HCT116 (cell line): ENCODE measurements around the gene TMEM145. TPM values are rescaled to one million over a fixed set of nuclear protein-coding genes. Genes with fewer than 3 reads are reported as not detected.

Experiments used
- ATAC-seq: fragments of 200-7000 bp; cut with Tn5 transposase; 2 replicates; pipeline ENCODE4 v1.9.1; 2020; ENCODE audit warnings: mild to moderate bottlenecking, moderate library complexity
- BruUV-seq: library from RNA; stranded (reverse); fragments of 400-500 nt; replicated peaks from 2 replicates; lab custom pipeline; 2021; lab: Mats Ljungman, UMichigan
- CTCF ChIA-PET: fragments of 300-600 bp; sonication (Branson Sonifier 250); formaldehyde crosslinking; loops from one replicate; lab custom pipeline; 2021; ENCODE audit warnings: antibody characterized with exemption; lab: Charles Lee
- POLR2A ChIA-PET: fragments of 300-600, 350-600 bp; sonication (Branson Sonifier 250); formaldehyde crosslinking; loops from one replicate; lab custom pipeline; 2021; ENCODE audit warnings: antibody characterized with exemption; lab: Charles Lee
- RAD21 ChIA-PET, 2 experiments: fragments of 300-600 bp; sonication (Branson Sonifier 250); formaldehyde crosslinking; loops; one replicate each; lab custom pipeline; 2023; ENCODE audit warnings: low total read pairs in 2 of 2; ENCODE audit not compliant: uncharacterized antibody in 2 of 2, unreplicated experiment in 2 of 2, low non-redundant PET in 1 of 2; lab: Charles Lee
- DNase-seq: peaks from one replicate; pipeline ENCODE4 v3.0.0-alpha.2; 2010; ENCODE audit warnings: low read depth, low spot score
- H2AFZ ChIP-seq: fragments of 200-600 bp; shearing (Covaris generic), sonication (generic); 2 replicates; pipeline ENCODE4 v1.6.1; 2017; ENCODE audit warnings: low read depth, mixed run types, mixed read lengths, antibody characterized with exemption, low read length; ENCODE audit not compliant: poor library complexity, severe bottlenecking
- H3K27ac ChIP-seq: 2 replicates; pipeline ENCODE4 v1.5.1; 2012; ENCODE audit warnings: low read depth, low read length
- H3K27me3 ChIP-seq: fragments of 200-600 bp; sonication (generic); 2 replicates; pipeline ENCODE4 v1.6.1; 2016; ENCODE audit warnings: mixed run types, low read length, mixed read lengths; ENCODE audit not compliant: insufficient read depth
- H3K36me3 ChIP-seq, 2 experiments: fragments of 200-500 bp in 1 of 2; fragments of 200-600 bp in 1 of 2; sonication (Bioruptor generic) in 1 of 2; sonication (generic) in 1 of 2; 2 replicates each; pipeline versions ENCODE4 v1.5.1 to v1.6.1; 2014 to 2016; ENCODE audit warnings: low read length in 2 of 2, inconsistent platforms in 1 of 2, mixed read lengths in 1 of 2, mixed run types in 1 of 2; ENCODE audit not compliant: insufficient read depth in 2 of 2, control insufficient read depth in 1 of 2
- H3K4me1 ChIP-seq, 2 experiments: fragments of 200-600 bp in 1 of 2; sonication (generic) in 1 of 2; 2 replicates each; pipeline versions ENCODE4 v1.5.1 to v1.6.1; 2012 to 2017; ENCODE audit warnings: low read length in 2 of 2, inconsistent platforms in 1 of 2, mild to moderate bottlenecking in 1 of 2, mixed read lengths in 1 of 2, mixed run types in 1 of 2, moderate library complexity in 1 of 2; ENCODE audit not compliant: insufficient read depth in 2 of 2, control insufficient read depth in 1 of 2
- H3K4me2 ChIP-seq: fragments of 200-600 bp; sonication (generic); 2 replicates; pipeline ENCODE4 v1.6.1; 2017; ENCODE audit warnings: mixed run types, low read length, mixed read lengths
- H3K4me3 ChIP-seq, 2 experiments: fragments of 200-600 bp in 1 of 2; sonication (generic) in 1 of 2; replicated peaks in 1 of 2; 2 replicates each; pipeline ENCODE4 v1.5.1; 2011 to 2016; ENCODE audit warnings: low read length in 2 of 2, control low read depth in 1 of 2, low read depth in 1 of 2, mild to moderate bottlenecking in 1 of 2, mixed read lengths in 1 of 2, mixed run types in 1 of 2
- H3K79me2 ChIP-seq: fragments of 200-600 bp; sonication (generic); 2 replicates; pipeline ENCODE4 v1.6.1; 2017; ENCODE audit warnings: mild to moderate bottlenecking, mixed run types, low read length, moderate library complexity, mixed read lengths; ENCODE audit not compliant: insufficient read depth
- H3K9ac ChIP-seq: fragments of 200-600 bp; sonication (generic); 2 replicates; pipeline ENCODE4 v1.6.1; 2016; ENCODE audit warnings: low read length, mixed read lengths
- H3K9me2 ChIP-seq: fragments of 200-600 bp; sonication (generic), shearing (Covaris generic); 2 replicates; pipeline ENCODE4 v1.6.1; 2017; ENCODE audit warnings: mixed run types, mild to moderate bottlenecking, moderate library complexity; ENCODE audit not compliant: insufficient read depth
- H3K9me3 ChIP-seq, 2 experiments: fragments of 200-500 bp in 1 of 2; fragments of 200-600 bp in 1 of 2; sonication (Bioruptor generic) in 1 of 2; sonication (generic) in 1 of 2; 2 replicates each; pipeline ENCODE4 v1.6.1; 2014 to 2017; ENCODE audit warnings: low read length in 2 of 2, mixed read lengths in 2 of 2, inconsistent platforms in 1 of 2, low read depth in 1 of 2, mild to moderate bottlenecking in 1 of 2, mixed run types in 1 of 2, moderate library complexity in 1 of 2; ENCODE audit not compliant: control insufficient read depth in 1 of 2, insufficient read depth in 1 of 2
- H4K20me1 ChIP-seq: fragments of 200-600 bp; sonication (generic), shearing (Covaris generic); 2 replicates; pipeline ENCODE4 v1.6.1; 2017; ENCODE audit warnings: mixed run types, mild to moderate bottlenecking, moderate library complexity; ENCODE audit not compliant: insufficient read depth
- CEBPB ChIP-seq: IDR thresholded peaks from 2 replicates; pipeline ENCODE4 v1.6.1; 2012; ENCODE audit warnings: low read depth
- EGR1 ChIP-seq: IDR thresholded peaks from 2 replicates; pipeline ENCODE4 v1.6.1; 2012; ENCODE audit warnings: low read depth
- ELF1 ChIP-seq: IDR thresholded peaks from 2 replicates; pipeline ENCODE4 v1.6.1; 2012; ENCODE audit warnings: low read depth, borderline replicate concordance
- EZH2 ChIP-seq: fragments of 200-600 bp; sonication (generic); IDR thresholded peaks from 2 replicates; pipeline ENCODE4 v1.6.1; 2017; ENCODE audit warnings: antibody characterized with exemption, mixed run types
- EZH2phosphoT487 ChIP-seq: fragments of 200-600 bp; IDR thresholded peaks from 2 replicates; pipeline ENCODE4 v1.6.1; 2018; ENCODE audit warnings: antibody characterized with exemption, borderline replicate concordance
- FOSL1 ChIP-seq: IDR thresholded peaks from 2 replicates; pipeline ENCODE4 v1.6.1; 2012; ENCODE audit warnings: low read depth
- POLR2AphosphoS5 ChIP-seq: IDR thresholded peaks from 2 replicates; pipeline ENCODE4 v1.6.1; 2011; ENCODE audit warnings: mild to moderate bottlenecking, low read depth, low read length, moderate library complexity
- RAD21 ChIP-seq: IDR thresholded peaks from 2 replicates; pipeline ENCODE4 v1.6.1; 2012; ENCODE audit warnings: low read depth, mild to moderate bottlenecking
- SIN3A ChIP-seq: IDR thresholded peaks from 2 replicates; pipeline ENCODE4 v1.6.1; 2012; ENCODE audit warnings: low read depth
- SP1 ChIP-seq: IDR thresholded peaks from 2 replicates; pipeline ENCODE4 v1.6.1; 2012; ENCODE audit warnings: low read depth
- TCF7L2 ChIP-seq: IDR thresholded peaks from 2 replicates; pipeline ENCODE4 v1.7.0; 2011; ENCODE audit warnings: borderline replicate concordance, inconsistent platforms; ENCODE audit not compliant: insufficient read depth, insufficient read length; ENCODE audit errors: extremely low read depth
- YY1 ChIP-seq: IDR thresholded peaks from 2 replicates; pipeline ENCODE4 v1.6.1; 2011; ENCODE audit warnings: low read length, low read depth, moderate library complexity, mild to moderate bottlenecking; ENCODE audit not compliant: insufficient replicate concordance; ENCODE audit errors: extremely low read depth
- ZFX ChIP-seq: fragments of 450-650 bp; IDR thresholded peaks from 2 replicates; pipeline ENCODE4 v1.6.1; 2017
- ZNF274 ChIP-seq: fragments of 200-500 bp; sonication (Bioruptor generic); IDR thresholded peaks from 2 replicates; pipeline ENCODE4 v1.6.1; 2014; ENCODE audit warnings: mild to moderate bottlenecking, low read depth, low read length, inconsistent platforms
- intact Hi-C: fragments of 100-400 bp; cut with micrococcal nuclease; formaldehyde crosslinking; loops from 2 replicates; pipeline ENCODE4 v1.10.0; 2022
- total RNA-seq: library from RNA; stranded (reverse); gene quantifications from one replicate; pipeline ENCODE4 v1.2.1, GENCODE V29; 2021; ENCODE audit not compliant: unreplicated experiment
- TF ChIP-seq, protein P1 (sequence below): IDR thresholded peaks from 2 replicates; pipeline ENCODE4 v1.6.1; 2012; ENCODE audit warnings: low read depth

The TMEM145 gene
- total RNA-seq, 1 experiment from 2014 or later = 7.2 TPM

DNA sequence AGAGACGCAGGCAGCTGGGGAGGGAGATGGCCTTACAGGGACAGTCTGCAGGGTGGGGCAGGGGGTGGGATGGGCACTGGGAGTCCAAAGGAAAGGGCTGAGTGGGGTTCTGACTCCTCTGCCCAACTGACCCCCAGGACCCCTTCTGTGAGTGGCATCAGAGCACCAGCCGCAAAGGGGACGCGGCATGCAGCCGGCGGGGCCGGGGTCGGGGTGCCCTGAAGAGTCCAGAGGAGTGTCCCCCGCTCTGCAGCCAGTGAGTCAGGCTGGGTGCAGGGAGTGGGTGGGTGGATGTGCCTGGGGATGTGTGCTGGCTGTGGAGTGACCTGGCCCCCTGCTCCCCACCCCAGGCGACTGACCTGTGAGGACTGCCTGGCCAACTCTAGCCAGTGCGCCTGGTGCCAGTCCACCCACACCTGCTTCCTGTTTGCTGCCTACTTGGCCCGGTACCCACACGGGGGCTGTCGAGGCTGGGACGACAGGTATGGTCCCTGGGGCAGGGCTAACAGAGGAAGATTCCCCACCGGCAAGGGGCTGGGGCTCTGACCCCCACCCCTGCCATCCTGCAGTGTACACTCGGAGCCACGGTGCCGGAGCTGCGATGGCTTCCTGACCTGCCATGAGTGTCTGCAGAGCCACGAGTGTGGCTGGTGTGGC, 38.1 kb downstream of the TMEM145 start:
- H3K27me3 ChIP-seq = no peaks in the 10 kb centered on the region
- ChIA-PET RAD21 (no interaction called here), POLR2A (no interaction called here), CTCF (no interaction called here)
- ATAC-seq (no peak), DNase-seq (no peak)
- no TSS peak for BruUV-seq
- no peaks in the 10 kb centered on the region for H3K9me3 ChIP-seq
- H4K20me1 ChIP-seq = no peaks in the 10 kb centered on the region
- H3K9ac ChIP-seq = no peak overlapping the region
- no peak overlapping the region for H3K27ac ChIP-seq
- H3K36me3 ChIP-seq = no peaks in the 10 kb centered on the region; a peak in 1 of 4 replicates
- intact Hi-C loops = no loop called here
- no peak overlapping the region for H3K4me3 ChIP-seq
- no peaks in the 10 kb centered on the region for H3K79me2 ChIP-seq
- TF ChIP-seq ELF1 = no peak
- TF ChIP-seq YY1 = no peak
- TF ChIP-seq CEBPB = no peak
- TF ChIP-seq SP1 = no peak
- TF ChIP-seq, protein P1, sequence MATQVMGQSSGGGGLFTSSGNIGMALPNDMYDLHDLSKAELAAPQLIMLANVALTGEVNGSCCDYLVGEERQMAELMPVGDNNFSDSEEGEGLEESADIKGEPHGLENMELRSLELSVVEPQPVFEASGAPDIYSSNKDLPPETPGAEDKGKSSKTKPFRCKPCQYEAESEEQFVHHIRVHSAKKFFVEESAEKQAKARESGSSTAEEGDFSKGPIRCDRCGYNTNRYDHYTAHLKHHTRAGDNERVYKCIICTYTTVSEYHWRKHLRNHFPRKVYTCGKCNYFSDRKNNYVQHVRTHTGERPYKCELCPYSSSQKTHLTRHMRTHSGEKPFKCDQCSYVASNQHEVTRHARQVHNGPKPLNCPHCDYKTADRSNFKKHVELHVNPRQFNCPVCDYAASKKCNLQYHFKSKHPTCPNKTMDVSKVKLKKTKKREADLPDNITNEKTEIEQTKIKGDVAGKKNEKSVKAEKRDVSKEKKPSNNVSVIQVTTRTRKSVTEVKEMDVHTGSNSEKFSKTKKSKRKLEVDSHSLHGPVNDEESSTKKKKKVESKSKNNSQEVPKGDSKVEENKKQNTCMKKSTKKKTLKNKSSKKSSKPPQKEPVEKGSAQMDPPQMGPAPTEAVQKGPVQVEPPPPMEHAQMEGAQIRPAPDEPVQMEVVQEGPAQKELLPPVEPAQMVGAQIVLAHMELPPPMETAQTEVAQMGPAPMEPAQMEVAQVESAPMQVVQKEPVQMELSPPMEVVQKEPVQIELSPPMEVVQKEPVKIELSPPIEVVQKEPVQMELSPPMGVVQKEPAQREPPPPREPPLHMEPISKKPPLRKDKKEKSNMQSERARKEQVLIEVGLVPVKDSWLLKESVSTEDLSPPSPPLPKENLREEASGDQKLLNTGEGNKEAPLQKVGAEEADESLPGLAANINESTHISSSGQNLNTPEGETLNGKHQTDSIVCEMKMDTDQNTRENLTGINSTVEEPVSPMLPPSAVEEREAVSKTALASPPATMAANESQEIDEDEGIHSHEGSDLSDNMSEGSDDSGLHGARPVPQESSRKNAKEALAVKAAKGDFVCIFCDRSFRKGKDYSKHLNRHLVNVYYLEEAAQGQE = no peak
- TF ChIP-seq ZNF274 = no peak
- no peak for TF ChIP-seq RAD21
- no peak for TF ChIP-seq TCF7L2
- no peak for TF ChIP-seq SIN3A
- no peak for TF ChIP-seq EZH2
- no peak for TF ChIP-seq FOSL1
- no peak for TF ChIP-seq ZFX
- no peak for TF ChIP-seq EGR1
- TF ChIP-seq EZH2phosphoT487 = no peak
- no peak for TF ChIP-seq POLR2AphosphoS5
- H2AFZ ChIP-seq = no peak overlapping the region
- H3K4me2 ChIP-seq = no peak overlapping the region
- H3K9me2 ChIP-seq = no peaks in the 10 kb centered on the region
- no peaks in the 10 kb centered on the region for H3K4me1 ChIP-seq
